Endothelial cell of umbilical vein (primary cell): ENCODE measurements around the gene TRAPPC8. TPM values are rescaled to one million over a fixed set of nuclear protein-coding genes. Genes with fewer than 3 reads are reported as not detected.
A peak's percentile ranks its signal among the peaks of the same experiment; 100 is the strongest.

Experiments
- BruUV-seq: library from RNA; stranded (reverse); fragments of 400-500 nt; replicated peaks from 2 replicates; lab custom pipeline; 2021; lab: Mats Ljungman, UMichigan
- CTCF ChIA-PET: fragments of 300-600, 350-600 bp; sonication (Branson Sonifier 250); formaldehyde crosslinking; loops from one replicate; lab custom pipeline; 2021; ENCODE audit warnings: antibody characterized with exemption, inconsistent platforms; lab: Charles Lee
- POLR2A ChIA-PET: fragments of 300-600, 350-600 bp; sonication (Branson Sonifier 250); formaldehyde crosslinking; loops from one replicate; lab custom pipeline; 2021; ENCODE audit warnings: antibody characterized with exemption, inconsistent platforms; lab: Charles Lee
- DNase-seq: peaks from one replicate; pipeline ENCODE4 v3.0.0-alpha.2; 2011; ENCODE audit warnings: low read depth, low spot score
- FAIRE-seq: peaks from 2 replicates; lab custom pipeline; 2011; peaks lifted over from hg19 to GRCh38; lab: Jason Lieb, UNC
- H2AFZ ChIP-seq: 2 replicates; pipeline ENCODE4 v1.6.0; 2012; ENCODE audit warnings: low read depth, low read length, control low read depth, inconsistent platforms
- H3K27ac ChIP-seq: 2 replicates; pipeline ENCODE4 v1.5.1; 2011; ENCODE audit warnings: low read depth, mild to moderate bottlenecking, control low read depth, low read length, moderate library complexity; ENCODE audit not compliant: insufficient read depth
- H3K27me3 ChIP-seq, 2 experiments: 2 replicates each; pipeline versions ENCODE4 v1.6.0 to v1.6.1; 2011; ENCODE audit warnings: low read length in 2 of 2, mixed read lengths in 1 of 2; ENCODE audit not compliant: control insufficient read depth in 2 of 2, insufficient read depth in 2 of 2
- H3K36me3 ChIP-seq, 2 experiments: 2 replicates in 1 of 2; 3 replicates in 1 of 2; pipeline ENCODE4 v1.5.1; 2011; ENCODE audit warnings: low read length in 2 of 2, mild to moderate bottlenecking in 1 of 2, moderate library complexity in 1 of 2; ENCODE audit not compliant: control insufficient read depth in 2 of 2, insufficient read depth in 2 of 2; ENCODE audit errors: extremely low read depth in 1 of 2
- H3K4me1 ChIP-seq: 3 replicates; pipeline ENCODE4 v1.5.1; 2011; ENCODE audit warnings: mild to moderate bottlenecking, low read length; ENCODE audit not compliant: control insufficient read depth, insufficient read depth; ENCODE audit errors: extremely low read depth
- H3K4me2 ChIP-seq: 2 replicates; pipeline ENCODE4 v1.6.1; 2011; ENCODE audit warnings: low read length, control low read depth, mixed read lengths; ENCODE audit not compliant: insufficient read depth
- H3K4me3 ChIP-seq, 3 experiments: fragments of 200-600 bp in 1 of 3; sonication (generic), shearing (Covaris generic) in 1 of 3; replicated peaks in 1 of 3; 2 replicates each; pipeline ENCODE4 v1.5.1; 2011 to 2016; ENCODE audit warnings: control low read depth in 3 of 3, low read length in 3 of 3, mild to moderate bottlenecking in 2 of 3, inconsistent platforms in 1 of 3, low read depth in 1 of 3, moderate library complexity in 1 of 3; ENCODE audit not compliant: insufficient read depth in 1 of 3
- H3K79me2 ChIP-seq: 2 replicates; pipeline ENCODE4 v1.6.0; 2012; ENCODE audit warnings: low read length, inconsistent platforms; ENCODE audit not compliant: control insufficient read depth, insufficient read depth
- H3K9ac ChIP-seq: replicated peaks from 2 replicates; pipeline ENCODE3; 2011; ENCODE audit warnings: low read length, control low read depth; ENCODE audit not compliant: insufficient read depth; ENCODE audit errors: extremely low read depth
- H3K9me1 ChIP-seq: replicated peaks from 3 replicates; pipeline ENCODE4 v1.6.0; 2011; ENCODE audit warnings: mild to moderate bottlenecking, low read length; ENCODE audit not compliant: control insufficient read depth, insufficient read depth; ENCODE audit errors: extremely low read depth
- H3K9me3 ChIP-seq: replicated peaks from 2 replicates; pipeline ENCODE4 v1.5.1; 2012; ENCODE audit warnings: low read length, inconsistent platforms; ENCODE audit not compliant: control insufficient read depth, insufficient read depth
- H4K20me1 ChIP-seq: replicated peaks from 2 replicates; pipeline ENCODE3; 2011; ENCODE audit warnings: mild to moderate bottlenecking, low read length; ENCODE audit not compliant: control insufficient read depth, insufficient read depth; ENCODE audit errors: extremely low read depth
- CTCF ChIP-seq, 2 donors: IDR thresholded peaks; 1 replicate in 1 of 2; 2 replicates in 1 of 2; pipeline ENCODE4 v1.5.1; 2011; ENCODE audit warnings: low read length in 2 of 2, mild to moderate bottlenecking in 2 of 2, moderate library complexity in 2 of 2, control low read depth in 1 of 2, inconsistent platforms in 1 of 2, low read depth in 1 of 2; ENCODE audit not compliant: insufficient read depth in 1 of 2; ENCODE audit errors: extremely low read depth in 1 of 2
- FOS ChIP-seq: IDR thresholded peaks from 2 replicates; pipeline ENCODE4 v1.6.1; 2011; ENCODE audit warnings: mild to moderate bottlenecking, low read length, moderate library complexity, borderline replicate concordance; ENCODE audit not compliant: insufficient read depth
- GATA2 ChIP-seq: IDR thresholded peaks from 2 replicates; pipeline ENCODE4 v1.7.0; 2011; ENCODE audit warnings: low read depth, mild to moderate bottlenecking, moderate library complexity, mixed read lengths, low read length; ENCODE audit not compliant: insufficient read length, insufficient read depth
- POLR2A ChIP-seq: IDR thresholded peaks from 2 replicates; pipeline ENCODE4 v1.6.1; 2012; ENCODE audit warnings: low read depth, mild to moderate bottlenecking, control low read depth, low read length
- POLR2AphosphoS5 ChIP-seq: IDR thresholded peaks from 2 replicates; pipeline ENCODE4 v1.6.1; 2012; ENCODE audit warnings: low read depth, mild to moderate bottlenecking, control low read depth, low read length, moderate library complexity; ENCODE audit not compliant: insufficient read depth
- dilution Hi-C: fragments of 300-500 bp; cut with MboI; formaldehyde crosslinking; loops from one replicate; pipeline ENCODE4 v1.15.0; 2019; ENCODE audit warnings: low sequenced_read_pairs; ENCODE audit not compliant: extremely low pct_ligation_motif_present
- intact Hi-C: fragments of 100-400 bp; cut with micrococcal nuclease; formaldehyde crosslinking; loops from one replicate; pipeline ENCODE4 v1.10.0; 2022
- polyA plus RNA-seq, 4 experiments: library from polyadenylated mRNA; depleted of rRNA in 3 of 4; stranded (reverse) in 3 of 4; unstranded in 1 of 4; fragments of >200 nt; gene quantifications; 2 replicates each; pipeline versions ENCODE4 v1.2.1 to v1.2.3, GENCODE V29; 2011 to 2012; ENCODE audit warnings: missing spikeins in 1 of 4
- total RNA-seq: library from RNA; stranded (reverse); gene quantifications from 2 replicates; pipeline ENCODE4 v1.2.3, GENCODE V29; 2021

The TRAPPC8 gene
- total and polyA plus RNA-seq, 2 donors (not counting 3 experiments of a cell fraction or from before 2014, with no cell fraction given): 25.0 to 30.1 TPM

- dilution Hi-C loops (no loop called here), intact Hi-C loops (loop anchor here (1.0 to 5.0 kb wide), 6 partner anchors 77 to 847 kb away; no protein-coding TSS in a partner anchor)
- no peak overlapping the region for H2AFZ ChIP-seq
- no peak overlapping the region for H3K4me2 ChIP-seq
- no peaks in the 10 kb centered on the region for H3K4me1 ChIP-seq
- ChIA-PET CTCF (interaction anchor here (0.7 to 2.8 kb wide), 16 partner anchors 10 to 268 kb away, joined by 3 to 42 read pairs (median 4); partner anchors contain the start of gene TRAPPC8), POLR2A (no interaction called here)
- H3K27me3 ChIP-seq: peaks cover 4 to 7% of the 10 kb centered on the region in 2 experiments
- H3K9ac ChIP-seq: no peak overlapping the region
- H3K9me3 ChIP-seq: no peaks in the 10 kb centered on the region
- H3K79me2 ChIP-seq: no peaks in the 10 kb centered on the region
- no peak overlapping the region for H3K4me3 ChIP-seq
- H3K27ac ChIP-seq: no peak overlapping the region
- peak; percentile 81 for FAIRE-seq
- BruUV-seq: no TSS peak
- peak; percentile 52 for DNase-seq
- no peaks in the 10 kb centered on the region for H3K36me3 ChIP-seq
- H4K20me1 ChIP-seq: no peaks in the 10 kb centered on the region
- no peaks in the 10 kb centered on the region for H3K9me1 ChIP-seq
- TF ChIP-seq CTCF (IDR thresholded peaks at IDR 0.05; ENCODE audit: extremely low read depth in 1 of 2, insufficient read depth in 1 of 2, low read depth in 1 of 2, low read length in 2 of 2) (peak; percentile 51 to 64), GATA2 (no peak), POLR2AphosphoS5 (no peak), POLR2A (no peak), FOS (no peak)
Observed at GRCh38 chr18:31819106-31819924, 123.6 kb downstream of the TRAPPC8 start.
